Cardiac muscle cell (in vitro differentiated cells and primary cell): Measurements from ENCODE around the gene DPEP2NB. TPM values are rescaled to one million over a fixed set of nuclear protein-coding genes. Genes with fewer than 3 reads are reported as not detected.

Experiments
- DNase-seq, 2 donors: peaks; one replicate each; pipeline versions ENCODE4 v3.0.0 to v3.0.0-alpha.2; 2010 to 2017; ENCODE audit warnings: low read depth in 1 of 2, low spot score in 1 of 2
- H3K27ac ChIP-seq: fragments of 200-600 bp; sonication (generic); 2 replicates; pipeline ENCODE4 v1.5.1; 2016
- H3K27me3 ChIP-seq: fragments of 200-600 bp; sonication (generic); 2 replicates; pipeline ENCODE4 v1.6.0; 2016; ENCODE audit warnings: control low read depth
- H3K36me3 ChIP-seq: fragments of 200-600 bp; sonication (generic); 2 replicates; pipeline ENCODE4 v1.5.1; 2016; ENCODE audit warnings: control low read depth
- H3K4me1 ChIP-seq: fragments of 200-600 bp; sonication (generic); 2 replicates; pipeline ENCODE4 v1.8.1; 2017; ENCODE audit warnings: low read depth, mild to moderate bottlenecking, mixed run types
- H3K4me3 ChIP-seq: fragments of 200-600 bp; sonication (generic); 2 replicates; pipeline ENCODE4 v1.5.1; 2016; ENCODE audit warnings: mild to moderate bottlenecking
- H3K9me3 ChIP-seq: fragments of 200-600 bp; sonication (generic); 2 replicates; pipeline ENCODE4 v1.5.1; 2017; ENCODE audit warnings: low read depth, mild to moderate bottlenecking, control low read depth
- polyA plus RNA-seq: library from polyadenylated mRNA; unstranded; fragments of >200 nt; fragmentation: Nextera tagmentation; extraction: Ambion mirVana; gene quantifications from 2 replicates; pipeline ENCODE4 v1.2.1, GENCODE V29; 2016
- total RNA-seq: library from RNA; depleted of rRNA; stranded (reverse); fragments of >200 nt; gene quantifications from 2 replicates; pipeline ENCODE4 v1.2.3, GENCODE V29; 2016
- TF ChIP-seq, protein P1 (sequence below): IDR thresholded peaks from 2 replicates; pipeline ENCODE4 v1.5.1; 2012; ENCODE audit warnings: low read depth, mild to moderate bottlenecking, low read length

The DPEP2NB gene
- total and polyA plus RNA-seq, 2 experiments from 2014 or later, result not detected

DNA sequence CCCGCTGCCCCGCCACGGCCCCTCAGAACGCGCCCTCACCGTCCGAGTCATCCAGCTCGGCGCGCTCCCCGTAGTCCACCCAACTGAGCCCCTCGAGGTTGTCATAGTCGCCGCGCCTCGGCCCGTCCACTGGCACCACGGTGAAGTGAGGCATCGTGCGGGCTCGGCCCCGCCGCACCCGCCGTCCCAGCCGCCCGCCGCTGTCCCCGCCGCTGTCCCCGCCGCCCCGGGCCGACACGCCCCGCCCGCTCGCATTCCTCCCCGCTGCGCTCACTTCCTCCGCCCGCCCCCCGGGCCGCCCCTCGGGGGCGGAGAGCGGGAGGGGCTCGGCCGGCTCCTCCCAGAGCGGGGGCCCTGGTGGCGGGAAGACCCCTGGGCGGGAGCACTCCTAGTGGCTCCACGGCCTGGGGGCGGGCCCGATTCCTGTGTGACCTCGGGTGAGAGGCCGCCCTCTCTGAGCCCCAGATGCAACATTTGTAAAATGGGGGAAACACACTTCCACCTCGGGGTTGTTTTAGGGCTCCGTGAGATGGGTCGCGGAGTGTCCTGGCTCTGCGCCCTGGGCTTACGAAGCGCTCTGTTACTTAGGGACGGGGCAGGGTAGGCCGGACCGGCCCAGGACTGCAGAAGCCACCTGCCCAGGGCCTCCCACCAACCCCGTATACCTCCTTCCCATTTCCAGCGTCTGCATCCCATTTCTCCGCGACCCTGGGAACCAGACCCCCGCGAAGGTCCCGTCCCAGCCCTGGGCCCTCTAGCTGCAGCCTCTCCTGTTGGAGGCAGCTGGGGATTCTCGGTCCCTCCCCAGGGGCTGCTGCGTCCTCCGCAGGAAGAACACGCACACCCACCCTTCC, 47.1 kb downstream of the DPEP2NB start, which contains the start of gene SLC12A4:
SLC12A4 (minus strand) TSS at position 238 of the 854 bp plus-strand sequence; CDS start at position 154, 84 bp downstream.
- Histone ChIP-seq H3K27me3 (no peaks in the 10 kb centered on the region), H3K4me1 (peaks cover 7% of the 10 kb centered on the region), H3K9me3 (no peaks in the 10 kb centered on the region), H3K36me3 (no peaks in the 10 kb centered on the region), H3K4me3 (peak within 1 kb of the TSS; percentile 81), H3K27ac (peak within 1 kb of the TSS; percentile 56)
- peak; percentile 82 to 85 for DNase-seq
- TF ChIP-seq, protein P1, sequence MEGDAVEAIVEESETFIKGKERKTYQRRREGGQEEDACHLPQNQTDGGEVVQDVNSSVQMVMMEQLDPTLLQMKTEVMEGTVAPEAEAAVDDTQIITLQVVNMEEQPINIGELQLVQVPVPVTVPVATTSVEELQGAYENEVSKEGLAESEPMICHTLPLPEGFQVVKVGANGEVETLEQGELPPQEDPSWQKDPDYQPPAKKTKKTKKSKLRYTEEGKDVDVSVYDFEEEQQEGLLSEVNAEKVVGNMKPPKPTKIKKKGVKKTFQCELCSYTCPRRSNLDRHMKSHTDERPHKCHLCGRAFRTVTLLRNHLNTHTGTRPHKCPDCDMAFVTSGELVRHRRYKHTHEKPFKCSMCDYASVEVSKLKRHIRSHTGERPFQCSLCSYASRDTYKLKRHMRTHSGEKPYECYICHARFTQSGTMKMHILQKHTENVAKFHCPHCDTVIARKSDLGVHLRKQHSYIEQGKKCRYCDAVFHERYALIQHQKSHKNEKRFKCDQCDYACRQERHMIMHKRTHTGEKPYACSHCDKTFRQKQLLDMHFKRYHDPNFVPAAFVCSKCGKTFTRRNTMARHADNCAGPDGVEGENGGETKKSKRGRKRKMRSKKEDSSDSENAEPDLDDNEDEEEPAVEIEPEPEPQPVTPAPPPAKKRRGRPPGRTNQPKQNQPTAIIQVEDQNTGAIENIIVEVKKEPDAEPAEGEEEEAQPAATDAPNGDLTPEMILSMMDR, result no peak

DNA sequence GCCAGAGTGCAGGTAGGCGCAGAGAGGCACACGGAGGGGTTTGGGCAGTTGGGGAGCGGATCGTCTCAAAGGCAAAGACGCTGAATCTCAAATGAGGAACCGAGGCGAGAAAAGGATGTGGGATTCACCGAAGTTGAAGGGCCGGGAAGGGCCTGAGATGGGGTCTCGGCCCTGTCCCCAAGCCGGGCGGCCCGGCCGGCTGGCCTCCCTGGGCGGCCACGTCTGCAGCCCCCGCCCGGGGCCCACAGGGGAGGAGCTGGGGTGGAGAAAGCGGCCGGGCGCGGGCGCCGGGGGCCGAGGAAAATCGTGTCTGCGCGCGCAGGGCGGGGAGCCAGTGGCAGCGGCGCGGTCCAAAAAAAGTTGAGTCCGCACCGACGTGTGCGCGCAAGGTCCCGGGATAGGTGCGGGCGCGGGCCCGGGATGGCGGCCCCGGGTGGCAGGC, 47.7 kb downstream of the DPEP2NB start:
- H3K9me3 ChIP-seq, result no peaks in the 10 kb centered on the region
- H3K27me3 ChIP-seq, result no peaks in the 10 kb centered on the region
- peak overlapping the region; percentile 56 for H3K27ac ChIP-seq
- peak in 1 of 2 donors; percentile 35 for DNase-seq
- peak overlapping the region; percentile 81 for H3K4me3 ChIP-seq
- no peaks in the 10 kb centered on the region for H3K36me3 ChIP-seq
- TF ChIP-seq, protein P1, result no peak
- peaks cover 7% of the 10 kb centered on the region for H3K4me1 ChIP-seq

DNA sequence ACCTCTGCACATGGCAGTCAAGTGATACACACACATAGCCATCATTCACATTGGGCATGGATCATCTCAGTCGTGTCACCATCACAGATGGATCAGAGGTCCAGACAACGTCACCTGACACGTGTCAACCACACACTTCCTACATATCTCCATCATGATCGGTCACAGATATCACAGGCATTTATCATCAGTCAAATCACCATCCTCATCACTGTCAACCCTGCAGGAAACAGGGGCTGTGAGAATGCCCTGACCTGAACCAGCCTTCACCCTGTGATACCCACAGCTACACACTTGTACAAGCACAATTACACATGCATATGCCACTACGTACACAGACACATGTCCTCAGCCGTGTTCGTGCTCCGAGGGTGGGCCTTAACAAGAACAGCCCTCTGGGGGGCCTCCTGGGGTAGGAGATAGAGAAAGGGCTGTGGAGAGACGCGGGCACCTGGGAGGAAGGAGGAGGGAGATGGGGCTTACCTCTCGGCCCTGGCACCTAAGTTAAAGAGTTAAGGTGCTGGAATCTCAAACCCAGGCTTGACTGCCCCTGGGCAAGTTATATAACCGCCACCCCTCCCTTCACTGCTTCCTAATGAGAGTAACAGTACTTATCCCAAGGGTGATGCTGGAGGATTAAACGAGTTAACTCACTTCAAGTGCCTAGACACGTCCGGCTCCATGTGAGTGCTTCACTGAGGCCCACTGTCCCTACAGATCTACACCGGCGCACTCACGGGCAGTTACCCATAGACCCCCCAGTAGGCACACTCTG, 48.3 kb downstream of the DPEP2NB start:
- H3K9me3 ChIP-seq, result no peaks in the 10 kb centered on the region
- no peaks in the 10 kb centered on the region for H3K27me3 ChIP-seq
- H3K36me3 ChIP-seq, result no peaks in the 10 kb centered on the region
- H3K4me1 ChIP-seq, result peaks cover 7% of the 10 kb centered on the region
- H3K27ac ChIP-seq, result no peak overlapping the region
- peak in 1 of 2 donors; percentile 34 for DNase-seq
- H3K4me3 ChIP-seq, result peak overlapping the region; percentile 81
- TF ChIP-seq, protein P1, result no peak

DNA sequence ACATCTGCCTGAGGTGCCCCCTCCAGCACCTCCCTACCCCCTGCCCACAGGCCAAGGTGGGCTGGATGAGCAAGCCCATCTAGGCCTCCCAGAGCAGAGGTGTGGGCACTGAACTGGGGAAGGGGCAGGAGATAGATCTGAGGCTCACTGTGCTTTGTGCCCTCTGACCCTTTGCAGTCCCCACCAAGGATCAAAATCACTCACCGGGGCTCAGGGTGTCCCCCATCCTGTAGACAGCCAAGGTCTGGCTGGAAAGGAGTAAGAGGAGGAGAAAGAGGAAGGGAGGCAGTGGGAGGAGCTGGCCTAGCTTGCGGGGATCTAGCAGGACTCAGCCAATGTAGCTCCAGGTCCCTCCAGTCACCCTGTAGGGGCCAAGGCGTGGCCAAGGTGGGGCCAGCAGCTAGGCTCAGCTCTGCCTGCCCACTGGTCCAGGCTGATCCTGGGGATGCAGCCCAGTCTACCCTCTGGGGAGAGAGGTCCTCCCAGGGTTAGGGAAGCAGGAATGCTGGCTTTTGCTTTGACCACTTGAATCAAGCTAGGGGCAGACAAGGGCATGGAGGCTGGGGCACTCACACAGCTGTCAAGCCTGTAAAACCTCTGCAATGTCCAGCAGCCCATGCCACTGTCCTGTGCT, 49.0 kb downstream of the DPEP2NB start:
- TF ChIP-seq, protein P1, result no peak
- peaks cover 7% of the 10 kb centered on the region for H3K4me1 ChIP-seq
- H3K9me3 ChIP-seq, result no peaks in the 10 kb centered on the region
- peak overlapping the region; percentile 59 for H3K27ac ChIP-seq
- no peak overlapping the region for H3K4me3 ChIP-seq
- no peaks in the 10 kb centered on the region for H3K27me3 ChIP-seq
- DNase-seq, result peak in 1 of 2 donors; percentile 33
- peaks cover 2% of the 10 kb centered on the region for H3K36me3 ChIP-seq
